Measurements from ENCODE around the gene PIH1D1. TPM values are rescaled to one million over a fixed set of nuclear protein-coding genes. Genes with fewer than 3 reads are reported as not detected.
"Not testable (repeated sequence)": the region's sequence is repeated elsewhere in the genome, so short reads cannot be mapped to it uniquely, and the experiment has no call there.

The PIH1D1 gene
- total RNA-seq, 1 donor from 2014 or later, result 125 TPM

GRCh38 chr19:49475995-49476880 is 24.6 kb upstream of the PIH1D1 start:
- DNase-seq (ENCODE audit: low spot score, unreplicated experiment), result peak; percentile 77
- H3K27ac Mint-ChIP-seq, result peak overlapping the region; percentile 84

GRCh38 chr19:49475191-49475917 is 23.7 kb upstream of the PIH1D1 start:
- Mint-ChIP-seq H3K27ac (no peak overlapping the region), H3K9me3 (ENCODE audit: low read depth) (no peaks in the 10 kb centered on the region), H3K4me1 (ENCODE audit: low read depth) (peaks cover 4% of the 10 kb centered on the region), H3K4me3 (ENCODE audit: low read depth) (no peak overlapping the region), H3K27me3 (peaks cover 18% of the 10 kb centered on the region), H3K36me3 (ENCODE audit: insufficient read depth) (no peaks in the 10 kb centered on the region)
- no peak for DNase-seq (ENCODE audit: low spot score, unreplicated experiment)
- TF ChIP-seq CTCF (IDR thresholded peaks at IDR 0.05; ENCODE audit: unreplicated experiment), result no peak

More at GRCh38 chr19:49475995-49476880, 24.6 kb upstream of the PIH1D1 start:
- Mint-ChIP-seq H3K36me3 (ENCODE audit: insufficient read depth) (no peaks in the 10 kb centered on the region), H3K9me3 (ENCODE audit: low read depth) (no peaks in the 10 kb centered on the region), H3K27me3 (peaks cover 18% of the 10 kb centered on the region), H3K4me3 (ENCODE audit: low read depth) (no peak overlapping the region), H3K4me1 (ENCODE audit: low read depth) (peaks cover 4% of the 10 kb centered on the region)
- peak; percentile 70 for TF ChIP-seq CTCF (IDR thresholded peaks at IDR 0.05; ENCODE audit: unreplicated experiment)

- H3K9me3 Mint-ChIP-seq (ENCODE audit: low read depth), result no peaks in the 10 kb centered on the region
- H3K27me3 Mint-ChIP-seq, result peaks cover 18% of the 10 kb centered on the region
- TF ChIP-seq CTCF (IDR thresholded peaks at IDR 0.05; ENCODE audit: unreplicated experiment), result no peak
- H3K4me1 Mint-ChIP-seq (ENCODE audit: low read depth), result peaks cover 4% of the 10 kb centered on the region
- no peak overlapping the region for H3K27ac Mint-ChIP-seq
- no peak overlapping the region for H3K4me3 Mint-ChIP-seq (ENCODE audit: low read depth)
- DNase-seq (ENCODE audit: low spot score, unreplicated experiment), result no peak
- no peaks in the 10 kb centered on the region for H3K36me3 Mint-ChIP-seq (ENCODE audit: insufficient read depth)
These were observed 22.9 kb upstream of the PIH1D1 start for GRCh38 chr19:49474542-49474924.

GRCh38 chr19:49473868-49474541 is 22.4 kb upstream of the PIH1D1 start, which contains the start of gene FLT3LG:
Gene FLT3LG, plus strand, starts transcription at chr19:49474215. Its CDS starts 425 bp downstream, at chr19:49474640.
- Mint-ChIP-seq H3K27ac (no peak within 1 kb of the TSS), H3K27me3 (peaks cover 18% of the 10 kb centered on the region), H3K9me3 (ENCODE audit: low read depth) (no peaks in the 10 kb centered on the region), H3K36me3 (ENCODE audit: insufficient read depth) (peaks cover 1% of the 10 kb centered on the region), H3K4me3 (ENCODE audit: low read depth) (no peak within 1 kb of the TSS), H3K4me1 (ENCODE audit: low read depth) (peaks cover 4% of the 10 kb centered on the region)
- TF ChIP-seq CTCF (IDR thresholded peaks at IDR 0.05; ENCODE audit: unreplicated experiment), result peak; percentile 98
- peak; percentile 55 for DNase-seq (ENCODE audit: low spot score, unreplicated experiment)

GRCh38 chr19:49473501-49473867 is 21.9 kb upstream of the PIH1D1 start:
- not testable (repeated sequence) for DNase-seq (ENCODE audit: low spot score, unreplicated experiment); H3K27ac Mint-ChIP-seq; H3K9me3 Mint-ChIP-seq (ENCODE audit: low read depth); H3K36me3 Mint-ChIP-seq (ENCODE audit: insufficient read depth); H3K4me1 Mint-ChIP-seq (ENCODE audit: low read depth); H3K4me3 Mint-ChIP-seq (ENCODE audit: low read depth)
- H3K27me3 Mint-ChIP-seq, result peaks cover 18% of the 10 kb centered on the region
